Neural cell (in vitro differentiated cells): Measurements from ENCODE around the gene MCOLN1. TPM values are rescaled to one million over a fixed set of nuclear protein-coding genes. Genes with fewer than 3 reads are reported as not detected.

Source experiments
- H2AFZ ChIP-seq: fragments of 200-600, 300-800 bp; sonication (generic), shearing (Covaris generic); 2 replicates; pipeline ENCODE4 v1.6.0; 2014; ENCODE audit warnings: low read depth, mild to moderate bottlenecking, antibody characterized with exemption, low read length, moderate library complexity
- H3F3A ChIP-seq: fragments of 200-600 bp; shearing (Covaris generic); 2 replicates; pipeline ENCODE4 v1.6.1; 2016; ENCODE audit warnings: mild to moderate bottlenecking, moderate library complexity, mixed read lengths, antibody characterized with exemption, low read length; ENCODE audit not compliant: insufficient read depth, poor library complexity, severe bottlenecking
- H3K27ac ChIP-seq: fragments of 200-600, 300-800 bp; sonication (generic), shearing (Covaris generic); 2 replicates; pipeline ENCODE4 v1.5.1; 2014; ENCODE audit warnings: mild to moderate bottlenecking, low read length, moderate library complexity
- H3K27me3 ChIP-seq: fragments of 300-800, 200-600 bp; sonication (generic), shearing (Covaris generic); 2 replicates; pipeline ENCODE4 v1.6.0; 2014; ENCODE audit warnings: mild to moderate bottlenecking, low read depth, low read length, moderate library complexity; ENCODE audit not compliant: insufficient read depth
- H3K36me3 ChIP-seq: fragments of 300-800, 200-600 bp; sonication (generic), shearing (Covaris generic); 2 replicates; pipeline ENCODE4 v1.5.1; 2014; ENCODE audit warnings: mild to moderate bottlenecking, antibody characterized with exemption, low read length, moderate library complexity; ENCODE audit not compliant: insufficient read depth
- H3K4me2 ChIP-seq: fragments of 300-800, 200-600 bp; sonication (generic), shearing (Covaris generic); 2 replicates; pipeline ENCODE4 v1.6.0; 2014; ENCODE audit warnings: mild to moderate bottlenecking, low read length
- H3K4me3 ChIP-seq: fragments of 300-800, 200-600 bp; sonication (generic), shearing (Covaris generic); 2 replicates; pipeline ENCODE4 v1.5.1; 2014; ENCODE audit warnings: mild to moderate bottlenecking, low read length, moderate library complexity
- H3K79me2 ChIP-seq: fragments of 200-600 bp; shearing (Covaris generic); replicated peaks from 2 replicates; pipeline ENCODE4 v1.6.0; 2014; ENCODE audit warnings: mild to moderate bottlenecking, low read length, moderate library complexity; ENCODE audit not compliant: insufficient read depth
- H3K9ac ChIP-seq: fragments of 300-800, 200-600 bp; sonication (generic), shearing (Covaris generic); 2 replicates; pipeline ENCODE4 v1.6.1; 2016; ENCODE audit warnings: mild to moderate bottlenecking, low read length, mixed read lengths
- H3K9me2 ChIP-seq: fragments of 200-600 bp; shearing (Covaris generic); 2 replicates; pipeline ENCODE4 v1.6.1; 2016; ENCODE audit warnings: mild to moderate bottlenecking, low read length, mixed read lengths; ENCODE audit not compliant: insufficient read depth
- H3K9me3 ChIP-seq: fragments of 200-600, 300-800 bp; sonication (generic), shearing (Covaris generic); 2 replicates; pipeline ENCODE4 v1.6.1; 2016; ENCODE audit warnings: mild to moderate bottlenecking, mixed run types, low read length, moderate library complexity, mixed read lengths
- H4K20me1 ChIP-seq: fragments of 200-600 bp; shearing (Covaris generic); 2 replicates; pipeline ENCODE4 v1.6.1; 2016; ENCODE audit warnings: mild to moderate bottlenecking, mixed run types; ENCODE audit not compliant: insufficient read depth
- CTCF ChIP-seq: fragments of 450-650 bp; IDR thresholded peaks from 2 replicates; pipeline ENCODE4 v1.5.1; 2014; ENCODE audit warnings: antibody characterized with exemption, mild to moderate bottlenecking, moderate library complexity; ENCODE audit not compliant: poor library complexity, severe bottlenecking
- EP300 ChIP-seq: fragments of 450-650 bp; conservative IDR thresholded peaks from 2 replicates; pipeline ENCODE4 v1.6.1; 2014; ENCODE audit warnings: antibody characterized with exemption, mild to moderate bottlenecking, moderate library complexity; ENCODE audit not compliant: poor library complexity, severe bottlenecking
- EZH2 ChIP-seq: fragments of 200-600, 300-800 bp; shearing (Covaris generic), sonication (generic); IDR thresholded peaks from 2 replicates; pipeline ENCODE4 v1.6.1; 2014; ENCODE audit warnings: antibody characterized with exemption, low read length, borderline replicate concordance, mild to moderate bottlenecking; ENCODE audit not compliant: insufficient read depth, poor library complexity, severe bottlenecking
- MXI1 ChIP-seq: fragments of 450-650 bp; conservative IDR thresholded peaks from 2 replicates; pipeline ENCODE4 v1.6.1; 2014; ENCODE audit warnings: antibody characterized with exemption, mild to moderate bottlenecking; ENCODE audit not compliant: poor library complexity, severe bottlenecking
- POLR2AphosphoS5 ChIP-seq: IDR thresholded peaks from 2 replicates; pipeline ENCODE4 v1.6.1; 2012
- RAD21 ChIP-seq: fragments of 450-650 bp; conservative IDR thresholded peaks from 2 replicates; pipeline ENCODE4 v1.6.1; 2014; ENCODE audit warnings: antibody characterized with exemption, mild to moderate bottlenecking, moderate library complexity
- REST ChIP-seq: IDR thresholded peaks from 2 replicates; pipeline ENCODE4 v1.6.1; 2012; ENCODE audit warnings: borderline replicate concordance
- SMC3 ChIP-seq: fragments of 450-650 bp; conservative IDR thresholded peaks from 2 replicates; pipeline ENCODE4 v1.6.1; 2014; ENCODE audit warnings: antibody characterized with exemption, mild to moderate bottlenecking, moderate library complexity; ENCODE audit not compliant: poor library complexity
- TAF1 ChIP-seq: IDR thresholded peaks from 2 replicates; pipeline ENCODE4 v1.6.1; 2012; ENCODE audit warnings: low read depth
- polyA plus RNA-seq: library from polyadenylated mRNA; depleted of rRNA; stranded (reverse); fragments of >200 nt; gene quantifications from 2 replicates; pipeline ENCODE4 v1.2.3, GENCODE V29; 2014

Gene MCOLN1
- polyA plus RNA-seq, 1 donor from 2014 or later: 16.9 TPM

GRCh38 chr19:7512400-7512851, 10.0 kb upstream of the MCOLN1 start:
- no peak overlapping the region for H3K27ac ChIP-seq
- no peaks in the 10 kb centered on the region for H3K9me3 ChIP-seq
- H4K20me1 ChIP-seq: no peaks in the 10 kb centered on the region

GRCh38 chr19:7513809-7514642, 8.4 kb upstream of the MCOLN1 start:
- Histone ChIP-seq H3F3A (no peaks in the 10 kb centered on the region), H3K27ac (no peak overlapping the region), H3K36me3 (no peaks in the 10 kb centered on the region), H2AFZ (no peak overlapping the region), H3K9ac (no peak overlapping the region), H4K20me1 (no peaks in the 10 kb centered on the region), H3K9me2 (no peaks in the 10 kb centered on the region), H3K4me3 (no peak overlapping the region), H3K4me2 (no peak overlapping the region), H3K27me3 (no peaks in the 10 kb centered on the region), H3K79me2 (peaks cover 22% of the 10 kb centered on the region), H3K9me3 (no peaks in the 10 kb centered on the region)
- TF ChIP-seq TAF1 (no peak), MXI1 (no peak), EP300 (no peak), POLR2AphosphoS5 (no peak), REST (no peak), SMC3 (no peak), CTCF (no peak), EZH2 (no peak), RAD21 (no peak)

More at GRCh38 chr19:7512400-7512851, 10.0 kb upstream of the MCOLN1 start:
- Histone ChIP-seq H3K4me2 (no peak overlapping the region), H3K9ac (no peak overlapping the region), H3K36me3 (no peaks in the 10 kb centered on the region), H3K27me3 (no peaks in the 10 kb centered on the region), H3K79me2 (peaks cover 19% of the 10 kb centered on the region), H3K4me3 (no peak overlapping the region), H3K9me2 (no peaks in the 10 kb centered on the region), H2AFZ (no peak overlapping the region), H3F3A (no peaks in the 10 kb centered on the region)
- TF ChIP-seq TAF1 (no peak), EZH2 (no peak)
